WTC11 (cell line): ENCODE measurements around the gene KIF11. TPM values are rescaled to one million over a fixed set of nuclear protein-coding genes. Genes with fewer than 3 reads are reported as not detected.

ENCODE experiments used
- ATAC-seq: fragments of 200-7000 bp; cut with Tn5 transposase; 2 replicates; pipeline ENCODE4 v1.10.0; 2021; ENCODE audit warnings: mild to moderate bottlenecking, moderate library complexity
- CTCF ChIA-PET: fragments of 300-600 bp; sonication (Branson Sonifier 250); formaldehyde crosslinking; loops from one replicate; lab custom pipeline; 2021; ENCODE audit warnings: antibody characterized with exemption; lab: Charles Lee
- POLR2A ChIA-PET: fragments of 350-600 bp; sonication (Branson Sonifier 250); formaldehyde crosslinking; loops from one replicate; lab custom pipeline; 2021; ENCODE audit warnings: antibody characterized with exemption; lab: Charles Lee
- DNase-seq: peaks from one replicate; pipeline ENCODE4 v3.0.0; 2021; ENCODE audit warnings: low spot score
- H3K27ac Mint-ChIP-seq: 2 replicates; pipeline ENCODE4 v1.8.0; 2021; ENCODE audit warnings: mixed read lengths
- H3K27me3 Mint-ChIP-seq: 2 replicates; pipeline ENCODE4 v1.8.0; 2021; ENCODE audit warnings: low read depth, mild to moderate bottlenecking, moderate library complexity, mixed read lengths
- H3K36me3 Mint-ChIP-seq: 2 replicates; pipeline ENCODE4 v1.8.0; 2021; ENCODE audit warnings: mixed read lengths
- H3K4me1 Mint-ChIP-seq: 2 replicates; pipeline ENCODE4 v1.8.0; 2022; ENCODE audit warnings: mixed read lengths
- H3K4me3 Mint-ChIP-seq: 2 replicates; pipeline ENCODE4 v1.8.0; 2021; ENCODE audit warnings: mild to moderate bottlenecking, moderate library complexity, mixed read lengths
- H3K9me3 Mint-ChIP-seq: 2 replicates; pipeline ENCODE4 v1.8.0; 2021; ENCODE audit warnings: mixed read lengths
- CBFB ChIP-seq: sonication (generic); formaldehyde crosslinking; IDR thresholded peaks from 2 replicates; pipeline ENCODE4 v1.8.1; 2022; ENCODE audit warnings: mild to moderate bottlenecking, low read depth, missing genetic modification reagents
- CDX4 ChIP-seq: fragments of 250-450 bp; sonication (Bioruptor Pico); IDR thresholded peaks from 2 replicates; pipeline ENCODE4 v1.9.0; 2021; ENCODE audit warnings: moderate library complexity, mild to moderate bottlenecking, inconsistent platforms, borderline replicate concordance
- CREB1 ChIP-seq: sonication (generic); formaldehyde crosslinking; IDR thresholded peaks from 2 replicates; pipeline ENCODE4 v1.8.0; 2023; ENCODE audit warnings: mild to moderate bottlenecking, missing genetic modification reagents
- CREM ChIP-seq: sonication (generic); formaldehyde crosslinking; IDR thresholded peaks from 2 replicates; pipeline ENCODE4 v1.8.1; 2022; ENCODE audit warnings: mild to moderate bottlenecking, missing genetic modification reagents, moderate library complexity
- CTCF ChIP-seq: fragments of 200-600 bp; IDR thresholded peaks from 2 replicates; pipeline ENCODE4 v1.8.0; 2022; ENCODE audit warnings: antibody characterized with exemption
- E2F1 ChIP-seq: sonication (generic); formaldehyde crosslinking; IDR thresholded peaks from 2 replicates; pipeline ENCODE4 v1.8.0; 2022; ENCODE audit warnings: mild to moderate bottlenecking, missing genetic modification reagents
- E2F4 ChIP-seq: sonication (generic); formaldehyde crosslinking; IDR thresholded peaks from 2 replicates; pipeline ENCODE4 v1.8.1; 2022; ENCODE audit warnings: low read depth, mild to moderate bottlenecking, moderate library complexity, missing genetic modification reagents, borderline replicate concordance
- ELF4 ChIP-seq: sonication (generic); formaldehyde crosslinking; IDR thresholded peaks from 2 replicates; pipeline ENCODE4 v1.8.1; 2022; ENCODE audit warnings: low read depth, mild to moderate bottlenecking, moderate library complexity, missing genetic modification reagents
- ERG ChIP-seq: fragments of 250-450 bp; sonication (Bioruptor Pico); IDR thresholded peaks from 2 replicates; pipeline ENCODE4 v1.8.0; 2021; ENCODE audit warnings: mild to moderate bottlenecking
- ETV6 ChIP-seq: sonication (generic); formaldehyde crosslinking; IDR thresholded peaks from 2 replicates; pipeline ENCODE4 v1.8.1; 2022; ENCODE audit warnings: mild to moderate bottlenecking, missing genetic modification reagents
- FOXK1 ChIP-seq: sonication (generic); formaldehyde crosslinking; IDR thresholded peaks from 2 replicates; pipeline ENCODE4 v1.8.0; 2022; ENCODE audit warnings: mild to moderate bottlenecking, moderate library complexity, missing genetic modification reagents
- GABPB1 ChIP-seq: sonication (generic); formaldehyde crosslinking; IDR thresholded peaks from 2 replicates; pipeline ENCODE4 v1.8.1; 2023; ENCODE audit warnings: mild to moderate bottlenecking, missing genetic modification reagents
- HMGA2 ChIP-seq: fragments of 250-450 bp; sonication (Bioruptor Pico); IDR thresholded peaks from 2 replicates; pipeline ENCODE4 v1.4.0; 2021; ENCODE audit warnings: mild to moderate bottlenecking, moderate library complexity
- MAX ChIP-seq: sonication (generic); formaldehyde crosslinking; IDR thresholded peaks from 2 replicates; pipeline ENCODE4 v1.8.0; 2022; ENCODE audit warnings: mild to moderate bottlenecking, missing genetic modification reagents
- MLX ChIP-seq: sonication (generic); formaldehyde crosslinking; IDR thresholded peaks from 2 replicates; pipeline ENCODE4 v1.8.1; 2023; ENCODE audit warnings: mild to moderate bottlenecking, missing genetic modification reagents, moderate library complexity
- NFE2L1 ChIP-seq: sonication (generic); formaldehyde crosslinking; IDR thresholded peaks from 2 replicates; pipeline ENCODE4 v1.8.1; 2023; ENCODE audit warnings: missing genetic modification reagents
- SP1 ChIP-seq: sonication (generic); formaldehyde crosslinking; conservative IDR thresholded peaks from 2 replicates; pipeline ENCODE4 v1.8.1; 2022; ENCODE audit warnings: missing genetic modification reagents
- TEAD1 ChIP-seq: sonication (generic); formaldehyde crosslinking; IDR thresholded peaks from 2 replicates; pipeline ENCODE4 v1.8.0; 2022; ENCODE audit warnings: mild to moderate bottlenecking, missing genetic modification reagents
- ZMAT4 ChIP-seq: fragments of 250-450 bp; sonication (Bioruptor Pico); IDR thresholded peaks from 2 replicates; pipeline ENCODE4 v1.9.0; 2021; ENCODE audit warnings: mild to moderate bottlenecking
- ZNF396 ChIP-seq: fragments of 250-450 bp; sonication (Bioruptor Pico); IDR thresholded peaks from 2 replicates; pipeline ENCODE4 v1.8.0; 2021; ENCODE audit warnings: mild to moderate bottlenecking, moderate library complexity, borderline replicate concordance
- ZNF671 ChIP-seq: fragments of 250-450 bp; sonication (Bioruptor Pico); IDR thresholded peaks from 2 replicates; pipeline ENCODE4 v1.8.0; 2021; ENCODE audit warnings: mild to moderate bottlenecking
- total RNA-seq: library from RNA; stranded (reverse); gene quantifications from 3 replicates; pipeline ENCODE4 v1.2.3, GENCODE V29; 2021

The KIF11 gene
- total RNA-seq, 1 experiment from 2014 or later: 55.7 TPM

- ChIA-PET POLR2A (interaction anchor here (1.9 to 3.2 kb wide), 2 partner anchors 18 to 22 kb away, joined by 4 to 15 read pairs; partner anchors contain the start of gene IDE), CTCF (interaction anchor here (0.7 to 1.9 kb wide), 8 partner anchors 12 to 252 kb away, joined by 3 to 17 read pairs (median 4); partner anchors contain the start of genes HHEX and IDE)
- ATAC-seq (peak; percentile 21), DNase-seq (peak; percentile 35)
- no peak for TF ChIP-seq E2F1 (CRISPR knock-in tag)
- TF ChIP-seq CBFB: no peak
- no peak for TF ChIP-seq CREB1 (CRISPR knock-in tag)
- TF ChIP-seq MLX: no peak
- TF ChIP-seq CDX4 (CRISPR knock-in tag): no peak
- H3K9me3 Mint-ChIP-seq: no peaks in the 10 kb centered on the region
- H3K4me3 Mint-ChIP-seq: peak overlapping the region; percentile 95
- H3K4me1 Mint-ChIP-seq: peaks cover 38% of the 10 kb centered on the region
- no peaks in the 10 kb centered on the region for H3K36me3 Mint-ChIP-seq
- no peaks in the 10 kb centered on the region for H3K27me3 Mint-ChIP-seq
- peak overlapping the region; percentile 88 for H3K27ac Mint-ChIP-seq
These were observed 2.0 kb upstream of the KIF11 start for GRCh38 chr10:92590623-92591549.

- no peaks in the 10 kb centered on the region for H3K27me3 Mint-ChIP-seq
- peaks cover 43% of the 10 kb centered on the region for H3K4me1 Mint-ChIP-seq
- ATAC-seq: peak; percentile 78
- ChIA-PET POLR2A (interaction anchor here (0.6 to 3.2 kb wide), 3 partner anchors 8 to 22 kb away, joined by 3 to 15 read pairs (median 4); partner anchors contain the start of gene IDE), CTCF (interaction anchor here (1.1 to 1.9 kb wide), 5 partner anchors 13 to 99 kb away, joined by 3 to 17 read pairs (median 6); partner anchors contain the start of gene IDE)
- peak overlapping the region; percentile 95 for H3K4me3 Mint-ChIP-seq
- no peaks in the 10 kb centered on the region for H3K36me3 Mint-ChIP-seq
- H3K9me3 Mint-ChIP-seq: no peaks in the 10 kb centered on the region
- peak; percentile 87 for DNase-seq
- H3K27ac Mint-ChIP-seq: peak overlapping the region; percentile 88
- TF ChIP-seq GABPB1 (CRISPR knock-in tag): peak; percentile 63; the same call in 1 of the 2 replicates
- no peak for TF ChIP-seq HMGA2 (CRISPR knock-in tag)
- no peak for TF ChIP-seq ELF4 (CRISPR knock-in tag)
- TF ChIP-seq CREM (CRISPR knock-in tag): peak; percentile 48; the same call in 1 of the 2 replicates
- no peak for TF ChIP-seq ZNF396 (CRISPR knock-in tag)
- peak; percentile 72; the same call in 1 of the 2 replicates for TF ChIP-seq TEAD1 (CRISPR knock-in tag)
- TF ChIP-seq ZMAT4: no peak
- TF ChIP-seq CTCF: no peak
- TF ChIP-seq ZNF671 (CRISPR knock-in tag): no peak
- 0 out of 2 replicates have a peak, but pooled peaks have one; percentile 10 for TF ChIP-seq NFE2L1 (CRISPR knock-in tag)
- TF ChIP-seq MAX (CRISPR knock-in tag): peak; percentile 78
- peak; percentile 84 for TF ChIP-seq FOXK1
- peak; percentile 53; the same call in 1 of the 2 replicates for TF ChIP-seq ETV6 (CRISPR knock-in tag)
- TF ChIP-seq SP1 (CRISPR knock-in tag): peak; percentile 66
- TF ChIP-seq E2F4 (CRISPR knock-in tag): no peak
- no peak for TF ChIP-seq ERG
These were observed 1.3 kb upstream of the KIF11 start for GRCh38 chr10:92591550-92592022.
